GM19239 (cell line): ENCODE results near the gene RNF213.
"Not testable (repeated sequence)": the region's sequence is repeated elsewhere in the genome, so short reads cannot be mapped to it uniquely, and the experiment has no call there.

ENCODE experiments used
- DNase-seq: peaks from one replicate; pipeline ENCODE4 v3.0.0; 2011; ENCODE audit warnings: low spot score; ENCODE audit not compliant: insufficient read length
- FAIRE-seq: peaks from 2 replicates; lab custom pipeline; 2011; peaks lifted over from hg19 to GRCh38; lab: Jason Lieb, UNC

Gene RNF213

GRCh38 chr17:80312621-80313135 lies 52.0 kb downstream of the RNF213 start:
- FAIRE-seq (no peak), DNase-seq (no peak)

- no peak for FAIRE-seq
- no peak for DNase-seq
Observed at GRCh38 chr17:80313160-80313829, 52.6 kb downstream of the RNF213 start.

GRCh38 chr17:80313946-80314345 lies 53.3 kb downstream of the RNF213 start:
- FAIRE-seq, DNase-seq: not testable (repeated sequence)

- DNase-seq: no peak
- FAIRE-seq: no peak
Observed at GRCh38 chr17:80315517-80316182, 55.0 kb downstream of the RNF213 start.

- no peak for FAIRE-seq
- no peak for DNase-seq
Observed at GRCh38 chr17:80316431-80316830, 55.8 kb downstream of the RNF213 start.

GRCh38 chr17:80316927-80317705 lies 56.5 kb downstream of the RNF213 start:
- DNase-seq: no peak
- FAIRE-seq: no peak

GRCh38 chr17:80317706-80317980 lies 57.0 kb downstream of the RNF213 start:
- no peak for FAIRE-seq
- DNase-seq: no peak

GRCh38 chr17:80318166-80318565 lies 57.5 kb downstream of the RNF213 start:
- DNase-seq (no peak), FAIRE-seq (no peak)

GRCh38 chr17:80319262-80319998 lies 58.8 kb downstream of the RNF213 start:
- DNase-seq (no peak), FAIRE-seq (no peak)

GRCh38 chr17:80319999-80320344 lies 59.3 kb downstream of the RNF213 start:
- FAIRE-seq (no peak), DNase-seq (no peak)

- FAIRE-seq (no peak), DNase-seq (no peak)
Observed at GRCh38 chr17:80320496-80320895, 59.8 kb downstream of the RNF213 start.

GRCh38 chr17:80322864-80323263 lies 62.2 kb downstream of the RNF213 start:
- no peak for FAIRE-seq
- no peak for DNase-seq

GRCh38 chr17:80323982-80324381 lies 63.3 kb downstream of the RNF213 start:
- FAIRE-seq: peak; percentile 4
- no peak for DNase-seq

- DNase-seq (no peak), FAIRE-seq (no peak)
Observed at GRCh38 chr17:80327518-80327917, 66.9 kb downstream of the RNF213 start.

- no peak for FAIRE-seq
- no peak for DNase-seq
Observed at GRCh38 chr17:80328634-80329380, 68.2 kb downstream of the RNF213 start.

- DNase-seq, FAIRE-seq: not testable (repeated sequence)
Observed at GRCh38 chr17:80329421-80329820, 68.8 kb downstream of the RNF213 start.

GRCh38 chr17:80330276-80330675 lies 69.6 kb downstream of the RNF213 start:
- DNase-seq: no peak
- FAIRE-seq: no peak

- FAIRE-seq, DNase-seq: not testable (repeated sequence)
Observed at GRCh38 chr17:80330938-80331337, 70.3 kb downstream of the RNF213 start.

GRCh38 chr17:80331820-80332219 lies 71.2 kb downstream of the RNF213 start:
- no peak for FAIRE-seq

More at GRCh38 chr17:80331820-80332219, 71.2 kb downstream of the RNF213 start:
- no peak for DNase-seq
